HG03139 (cell line): ENCODE data around the gene ALDH1A3.

Experiments
- ATAC-seq: cut with Tn5 transposase; IDR thresholded peaks from one replicate; pipeline ENCODE4 v1.9.1; 2021; ENCODE audit not compliant: unreplicated experiment

Gene ALDH1A3

GRCh38 chr15:100944986-100945385 is 65.4 kb downstream of the ALDH1A3 start:
- no peak for ATAC-seq

GRCh38 chr15:100947760-100948429 is 68.3 kb downstream of the ALDH1A3 start:
- ATAC-seq, result no peak

DNA sequence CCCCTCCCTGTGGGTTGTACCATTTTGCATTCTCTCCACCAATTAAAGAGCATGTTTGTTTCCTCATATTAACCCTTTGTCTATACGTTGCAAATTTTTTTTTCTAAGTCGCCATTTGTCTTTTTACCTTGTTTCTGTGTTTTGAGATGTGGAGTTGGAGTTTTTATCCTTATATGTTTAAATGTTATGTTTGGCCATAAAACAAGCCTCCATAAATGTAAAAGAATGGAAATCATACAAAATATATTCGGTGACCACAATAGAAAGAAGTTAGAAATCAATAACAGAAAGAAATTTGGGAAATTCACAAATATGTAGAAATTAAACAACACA is 68.8 kb downstream of the ALDH1A3 start:
- ATAC-seq, result no peak

- no peak for ATAC-seq
Observed at GRCh38 chr15:100949691-100950090, 70.1 kb downstream of the ALDH1A3 start.

- ATAC-seq, result no peak
Observed at GRCh38 chr15:100951965-100952364, 72.3 kb downstream of the ALDH1A3 start.

DNA sequence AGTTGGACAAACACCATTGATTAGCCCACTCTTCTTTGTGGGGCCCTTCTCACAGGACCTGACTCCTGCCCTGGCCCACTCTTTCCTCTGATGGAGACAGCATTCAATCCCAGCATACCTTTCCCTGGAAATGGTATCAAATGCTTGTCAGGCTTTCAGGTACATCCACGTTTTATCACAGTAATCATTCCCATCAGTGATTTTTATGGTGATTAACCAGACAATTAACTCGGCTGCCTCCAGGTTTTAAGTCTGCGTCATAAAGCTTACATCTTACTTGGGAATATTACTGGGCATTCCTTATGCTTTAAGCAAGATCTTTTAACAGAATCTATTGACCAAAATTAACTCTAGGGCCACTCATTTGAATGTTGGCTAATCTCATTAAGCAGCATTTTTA is 72.9 kb downstream of the ALDH1A3 start:
- no peak for ATAC-seq

- ATAC-seq, result no peak
Observed at GRCh38 chr15:100958326-100959065, 78.9 kb downstream of the ALDH1A3 start.

- no peak for ATAC-seq
Observed at GRCh38 chr15:100959066-100960050, 79.7 kb downstream of the ALDH1A3 start.
